Astrocyte of the hippocampus (primary cell): ENCODE results near the gene EFCAB8.
"Not testable (repeated sequence)": the region's sequence is repeated elsewhere in the genome, so short reads cannot be mapped to it uniquely, and the experiment has no call there.

Experiments used
- DNase-seq: peaks from one replicate; pipeline ENCODE4 v3.0.0; 2011; ENCODE audit warnings: low read depth, low spot score

Gene EFCAB8

GRCh38 chr20:32972181-32973076 lies 113.7 kb downstream of the EFCAB8 start:
- no peak for DNase-seq

- no peak for DNase-seq
Observed at GRCh38 chr20:32973077-32973717, 114.5 kb downstream of the EFCAB8 start.

DNA sequence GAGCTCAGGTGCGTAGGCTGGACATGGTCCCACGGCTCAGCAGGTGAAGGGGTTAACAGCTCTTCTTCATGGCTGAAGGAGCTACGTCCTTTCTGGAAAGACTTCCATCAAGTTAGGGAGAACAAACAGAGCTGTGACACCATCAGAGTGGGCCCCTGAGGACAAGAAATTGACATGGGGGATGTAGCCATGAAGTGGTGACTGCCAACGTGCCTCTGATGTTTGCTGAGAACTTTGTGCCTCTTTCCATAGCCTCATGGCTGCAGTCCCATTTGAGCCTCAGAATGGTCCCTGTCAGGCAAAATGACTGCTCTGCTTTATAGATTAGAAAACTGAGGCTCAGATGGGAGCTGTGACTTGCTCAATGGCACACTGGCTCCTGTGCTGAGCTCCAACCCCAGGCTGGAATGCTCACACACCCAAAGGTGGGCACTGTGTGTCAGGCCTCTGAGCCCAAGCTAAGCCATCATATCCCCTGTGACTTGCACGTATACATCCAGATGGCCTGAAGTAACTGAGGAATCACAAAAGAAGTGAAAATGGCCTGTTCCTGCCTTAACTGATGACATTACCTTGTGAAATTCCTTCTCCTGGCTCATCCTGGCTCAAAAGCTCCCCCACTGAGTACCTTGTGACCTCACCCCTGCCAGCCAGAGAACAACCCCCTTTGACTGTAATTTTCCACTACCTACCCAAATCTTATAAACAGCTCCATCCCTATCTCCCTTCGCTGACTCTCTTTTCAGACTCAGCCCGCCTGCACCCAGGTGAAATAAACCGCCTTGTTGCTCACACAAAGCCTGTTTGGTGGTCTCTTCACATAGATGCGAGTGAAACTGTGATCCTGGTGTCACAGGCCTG lies 115.7 kb downstream of the EFCAB8 start:
- not testable (repeated sequence) for DNase-seq

GRCh38 chr20:32975121-32975520 lies 116.4 kb downstream of the EFCAB8 start:
- not testable (repeated sequence) for DNase-seq

DNA sequence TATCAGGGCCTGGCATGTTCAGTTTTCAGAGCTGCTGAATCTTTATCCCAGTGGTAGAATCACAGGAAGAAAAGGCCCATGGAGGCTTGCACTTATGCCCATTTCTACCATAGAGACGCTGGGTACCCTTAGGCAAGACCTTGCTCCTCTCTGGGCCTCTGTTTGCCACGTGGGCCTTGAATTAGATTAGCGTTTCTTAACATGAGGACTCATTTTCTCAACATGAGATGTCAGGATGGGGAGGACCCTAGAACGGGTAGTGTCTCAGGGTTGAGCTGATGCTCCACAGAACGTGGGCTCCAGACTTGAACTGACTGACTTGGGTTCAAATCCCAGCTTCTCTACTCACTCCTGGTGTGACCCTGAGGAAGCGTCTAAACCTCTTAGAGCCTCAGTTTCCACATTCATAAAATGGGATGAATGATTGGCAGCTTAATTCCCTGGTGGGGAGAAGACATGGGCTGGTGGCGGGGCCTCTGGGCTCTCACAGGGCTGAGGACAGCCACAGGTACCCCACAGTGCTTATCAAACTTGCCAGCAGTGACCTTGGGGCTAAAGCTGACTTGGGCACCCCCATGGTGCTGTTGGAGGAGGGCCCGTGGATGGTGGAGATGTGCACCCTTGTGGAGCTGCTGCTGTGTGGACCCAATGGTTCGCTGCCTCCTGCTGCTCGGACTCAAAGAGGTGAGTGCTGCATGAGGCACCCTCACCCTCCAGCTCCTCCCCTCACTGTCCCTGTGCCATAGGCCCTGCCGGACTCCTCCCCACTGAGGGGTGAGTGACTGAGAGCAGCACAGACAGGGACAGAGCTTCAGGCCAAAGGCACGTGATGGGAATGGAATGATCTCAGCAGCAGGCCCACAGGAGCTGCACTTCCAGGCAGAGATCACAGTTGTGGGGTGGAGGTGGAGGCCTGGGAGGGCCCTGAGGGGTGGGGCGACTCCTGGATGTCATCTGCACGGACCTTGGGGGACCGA lies 117.3 kb downstream of the EFCAB8 start:
- DNase-seq: no peak

GRCh38 chr20:32976746-32977145 lies 118.0 kb downstream of the EFCAB8 start:
- no peak for DNase-seq

GRCh38 chr20:32977281-32978008 lies 118.7 kb downstream of the EFCAB8 start:
- no peak for DNase-seq

- no peak for DNase-seq
Observed at GRCh38 chr20:32978009-32978335, 119.2 kb downstream of the EFCAB8 start.

- no peak for DNase-seq
Observed at GRCh38 chr20:32979201-32979998, 120.7 kb downstream of the EFCAB8 start.

GRCh38 chr20:32980131-32980941 lies 121.6 kb downstream of the EFCAB8 start:
- DNase-seq: peak; percentile 76

DNA sequence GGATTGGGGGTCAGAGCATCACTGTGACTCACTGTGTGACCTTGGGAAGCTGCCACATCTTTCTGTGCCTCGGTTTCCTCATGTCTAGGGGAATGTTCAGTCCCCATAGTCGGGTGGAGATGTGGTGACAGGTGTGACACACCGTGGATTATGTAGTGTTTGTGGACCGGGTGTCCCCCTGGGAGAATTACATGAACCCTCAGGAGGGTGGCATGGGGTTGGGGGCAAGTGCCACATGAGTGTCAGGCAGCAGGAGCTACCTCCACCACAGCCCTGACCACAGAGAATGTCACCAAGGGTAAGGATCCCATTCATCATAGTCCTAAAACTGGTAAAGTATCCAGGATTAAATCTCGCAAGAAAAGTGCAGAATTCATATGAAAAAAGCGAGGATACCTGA lies 122.3 kb downstream of the EFCAB8 start:
- DNase-seq: no peak

GRCh38 chr20:32982617-32983458 lies 124.1 kb downstream of the EFCAB8 start:
- DNase-seq: peak; percentile 34

- DNase-seq: no peak
Observed at GRCh38 chr20:32983459-32984112, 124.9 kb downstream of the EFCAB8 start.

DNA sequence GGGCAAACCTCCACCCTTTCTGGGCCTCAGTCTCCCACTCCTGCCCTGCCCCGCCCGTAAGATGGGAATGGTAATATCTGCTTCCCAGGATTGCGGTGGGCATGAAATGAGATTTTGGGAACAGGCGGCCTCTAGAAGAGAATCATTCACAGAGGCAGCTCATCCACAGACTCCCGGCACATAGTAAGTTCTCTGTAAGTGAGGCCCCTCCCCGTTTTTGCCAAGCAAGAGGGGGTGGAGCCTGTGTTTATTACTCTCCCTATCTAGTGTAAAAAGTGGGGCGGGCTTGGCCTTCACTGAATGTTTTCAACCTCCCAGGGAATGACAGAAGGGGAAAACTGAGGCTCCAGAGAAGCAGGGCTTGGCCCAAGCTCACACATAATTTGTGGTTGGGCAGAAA lies 125.5 kb downstream of the EFCAB8 start:
- DNase-seq: no peak

DNA sequence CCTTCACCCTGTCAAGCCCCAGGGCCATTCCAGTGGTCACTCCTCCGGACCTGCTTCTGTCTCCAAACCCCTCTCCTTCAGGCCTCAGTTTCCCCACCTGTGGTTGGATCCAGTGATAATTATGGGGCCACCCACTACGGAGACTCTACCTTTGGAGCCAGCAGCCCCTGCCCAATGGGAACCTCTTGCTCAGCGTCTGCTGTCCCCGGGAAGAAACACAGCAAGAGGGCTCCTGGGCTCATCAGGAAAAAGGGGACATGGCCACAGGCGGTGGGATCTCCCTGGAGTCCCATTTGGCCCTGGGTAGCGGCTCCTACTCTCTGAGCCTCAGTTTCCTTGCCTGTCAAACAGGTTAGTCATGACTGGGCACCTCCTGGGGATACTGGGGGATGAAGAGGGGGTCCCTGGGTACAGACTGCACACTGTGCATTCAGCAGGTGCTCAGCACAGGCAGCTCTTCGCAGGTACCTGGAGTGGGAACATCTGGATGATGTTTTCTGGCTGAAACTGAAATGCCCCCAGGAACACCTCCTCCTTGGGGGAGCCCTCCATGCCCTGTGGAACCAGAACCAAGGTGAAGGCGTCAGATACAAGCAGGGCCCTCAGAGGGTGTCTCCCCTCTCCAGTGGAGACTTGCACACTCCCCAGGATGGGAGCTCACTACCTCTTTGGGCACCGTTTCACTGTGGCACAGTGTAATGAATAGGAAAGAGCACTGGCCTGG lies 126.1 kb downstream of the EFCAB8 start:
- DNase-seq: no peak

DNA sequence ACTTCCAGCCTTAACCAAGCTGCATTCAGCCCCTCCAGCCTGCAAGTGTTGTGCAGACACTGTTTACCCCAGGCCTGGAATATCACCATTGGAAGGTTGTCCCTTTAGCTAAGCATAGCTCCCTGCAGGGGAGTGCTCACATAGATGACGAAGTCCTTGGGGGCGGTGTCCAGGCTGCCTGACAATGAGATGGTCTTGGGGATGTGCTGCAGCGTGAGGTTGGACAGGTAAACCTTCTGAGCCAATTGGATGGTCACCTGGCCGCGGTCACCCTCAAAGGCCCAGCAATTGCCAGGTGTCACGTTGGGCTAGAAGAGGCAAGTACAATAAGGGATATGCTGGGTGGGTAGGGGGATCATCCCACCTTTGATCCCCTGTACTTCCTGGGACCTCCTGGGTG lies 126.9 kb downstream of the EFCAB8 start:
- DNase-seq: no peak
